Adrenal gland (tissue), 5 donors: ENCODE measurements around the gene ADGRB2.

Experiments used
- CTCF ChIP-seq, 6 experiments: fragments of 450-650 bp in 4 of 6; fragments of 200-600 bp in 2 of 6; sonication (generic) in 1 of 6; IDR thresholded peaks; 1 replicate in 5 of 6; 2 replicates in 1 of 6; pipeline versions ENCODE4 v1.5.1 to v1.8.0; 2016 to 2021; ENCODE audit warnings: antibody characterized with exemption in 6 of 6, mild to moderate bottlenecking in 2 of 6, moderate library complexity in 1 of 6
- POLR2A ChIP-seq, 2 donors: fragments of 450-650 bp; IDR thresholded peaks; one replicate each; pipeline ENCODE4 v1.6.1; 2017; ENCODE audit warnings: antibody characterized with exemption in 2 of 2, mild to moderate bottlenecking in 2 of 2, moderate library complexity in 1 of 2
- donor health status: DM: no; HTN: no; CAD: no.

DNA sequence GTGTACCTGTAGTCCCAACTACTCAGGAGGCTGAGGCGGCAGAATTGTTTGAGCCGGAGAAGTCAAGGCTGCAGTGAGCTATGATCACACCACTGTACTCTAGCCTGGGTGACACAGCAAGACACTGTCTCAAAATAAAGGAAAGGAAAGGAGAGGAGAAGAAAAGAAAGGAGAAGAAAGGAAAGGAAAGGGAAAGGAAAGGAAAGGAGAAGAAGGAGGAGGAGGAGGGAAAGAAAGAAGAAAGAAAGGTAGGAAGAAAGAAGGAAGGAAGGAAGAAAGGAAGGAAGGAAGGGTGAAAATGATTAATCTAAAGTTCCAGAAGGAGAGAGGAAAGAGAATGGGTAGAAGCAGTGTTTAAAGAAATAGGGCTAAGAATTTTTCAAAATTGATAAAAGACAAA, 39.5 kb upstream of the ADGRB2 start:
- TF ChIP-seq CTCF (IDR thresholded peaks at IDR 0.05) (no peak), POLR2A (IDR thresholded peaks at IDR 0.05) (no peak)
